Caco-2 (cell line): ENCODE data around the gene SLC13A5. TPM values are rescaled to one million over a fixed set of nuclear protein-coding genes. Genes with fewer than 3 reads are reported as not detected.

Source experiments
- BruUV-seq: library from RNA; stranded (reverse); fragments of 400-500 nt; replicated peaks from 2 replicates; lab custom pipeline; 2021; lab: Mats Ljungman, UMichigan
- CTCF ChIA-PET: fragments of 300-600 bp; sonication (Branson Sonifier 250); formaldehyde crosslinking; loops from one replicate; lab custom pipeline; 2022; ENCODE audit warnings: antibody characterized with exemption; lab: Charles Lee
- POLR2A ChIA-PET: fragments of 300-600 bp; sonication (Branson Sonifier 250); formaldehyde crosslinking; loops from one replicate; lab custom pipeline; 2022; ENCODE audit warnings: antibody characterized with exemption; lab: Charles Lee
- DNase-seq, 2 experiments: peaks; one replicate each; pipeline versions ENCODE4 v3.0.0 to v3.0.0-alpha.2; 2020 to 2022
- H3K27me3 ChIP-seq: replicated peaks from 2 replicates; pipeline ENCODE4 v1.6.0; 2011; ENCODE audit warnings: low read length; ENCODE audit not compliant: control insufficient read depth, insufficient read depth
- H3K36me3 ChIP-seq: 2 replicates; pipeline ENCODE4 v1.5.1; 2011; ENCODE audit warnings: low read length; ENCODE audit not compliant: control insufficient read depth, insufficient read depth
- H3K4me1 ChIP-seq: fragments of 250-450 bp; sonication (Bioruptor Pico); 2 replicates; pipeline ENCODE4 v1.5.1; 2020; ENCODE audit warnings: mild to moderate bottlenecking
- H3K4me3 ChIP-seq: 2 replicates; pipeline ENCODE4 v1.5.1; 2011; ENCODE audit warnings: low read depth, mild to moderate bottlenecking, control low read depth, low read length
- H3K9me3 ChIP-seq: fragments of 250-450 bp; sonication (Bioruptor Pico); 2 replicates; pipeline ENCODE4 v1.5.1; 2020; ENCODE audit warnings: mild to moderate bottlenecking, moderate library complexity
- H3K27ac Mint-ChIP-seq: one replicate; pipeline ENCODE4 v1.8.0; 2022; ENCODE audit warnings: mixed read lengths; ENCODE audit not compliant: unreplicated experiment
- H3K27me3 Mint-ChIP-seq: one replicate; pipeline ENCODE4 v1.8.0; 2022; ENCODE audit warnings: mixed read lengths; ENCODE audit not compliant: insufficient read depth, unreplicated experiment
- H3K36me3 Mint-ChIP-seq: one replicate; pipeline ENCODE4 v1.8.0; 2022; ENCODE audit warnings: mild to moderate bottlenecking, mixed read lengths; ENCODE audit not compliant: insufficient read depth, unreplicated experiment
- H3K4me1 Mint-ChIP-seq: one replicate; pipeline ENCODE4 v1.8.0; 2022; ENCODE audit warnings: low read depth, mixed read lengths; ENCODE audit not compliant: unreplicated experiment
- H3K4me3 Mint-ChIP-seq: one replicate; pipeline ENCODE4 v1.8.0; 2022; ENCODE audit warnings: mild to moderate bottlenecking, moderate library complexity, mixed read lengths; ENCODE audit not compliant: unreplicated experiment
- H3K9me3 Mint-ChIP-seq: one replicate; pipeline ENCODE4 v1.8.0; 2022; ENCODE audit warnings: mixed read lengths; ENCODE audit not compliant: unreplicated experiment
- CTCF ChIP-seq, 2 experiments: fragments of 200-600 bp in 1 of 2; IDR thresholded peaks; 1 replicate in 1 of 2; 2 replicates in 1 of 2; pipeline versions ENCODE4 v1.5.1 to v1.8.0; 2011 to 2022; ENCODE audit warnings: antibody characterized with exemption in 1 of 2, control low read depth in 1 of 2, inconsistent platforms in 1 of 2, low read depth in 1 of 2, low read length in 1 of 2, mild to moderate bottlenecking in 1 of 2, moderate library complexity in 1 of 2; ENCODE audit not compliant: insufficient read depth in 1 of 2, severe bottlenecking in 1 of 2, unreplicated experiment in 1 of 2
- intact Hi-C: fragments of 100-400 bp; cut with micrococcal nuclease; formaldehyde crosslinking; loops from one replicate; pipeline ENCODE4 v1.10.0; 2022; ENCODE audit not compliant: unreplicated experiment
- total RNA-seq: library from RNA; stranded (reverse); gene quantifications from 2 replicates; pipeline ENCODE4 v1.2.3, GENCODE V29; 2022

Gene SLC13A5
- total RNA-seq, 1 experiment from 2014 or later: 0.11 TPM

- no peaks in the 10 kb centered on the region for H3K27me3 ChIP-seq
- DNase-seq: no peak
- H3K9me3 Mint-ChIP-seq: no peaks in the 10 kb centered on the region
- H3K27me3 Mint-ChIP-seq: no peaks in the 10 kb centered on the region
- H3K4me3 Mint-ChIP-seq: no peak overlapping the region
- H3K4me1 Mint-ChIP-seq: no peaks in the 10 kb centered on the region
- POLR2A ChIA-PET: no interaction called here
- no peak for TF ChIP-seq CTCF (IDR thresholded peaks at IDR 0.05; ENCODE audit: insufficient read depth in 1 of 2, low read depth in 1 of 2, low read length in 1 of 2, severe bottlenecking in 1 of 2, unreplicated experiment in 1 of 2)
- H3K36me3 Mint-ChIP-seq: no peaks in the 10 kb centered on the region
- intact Hi-C loops: no loop called here
- no TSS peak for BruUV-seq
- no peak overlapping the region for H3K4me3 ChIP-seq
- no peak overlapping the region for H3K27ac Mint-ChIP-seq
- CTCF ChIA-PET: no interaction called here
- no peaks in the 10 kb centered on the region for H3K36me3 ChIP-seq
- H3K9me3 ChIP-seq: no peaks in the 10 kb centered on the region
- no peaks in the 10 kb centered on the region for H3K4me1 ChIP-seq
Measured at GRCh38 chr17:6756425-6757031, 43.4 kb upstream of the SLC13A5 start.

- ChIA-PET CTCF (no interaction called here), POLR2A (no interaction called here)
- intact Hi-C loops: no loop called here
- BruUV-seq: no TSS peak
- no peak for TF ChIP-seq CTCF (IDR thresholded peaks at IDR 0.05; ENCODE audit: insufficient read depth in 1 of 2, low read depth in 1 of 2, low read length in 1 of 2, severe bottlenecking in 1 of 2, unreplicated experiment in 1 of 2)
- no peak within 1 kb of the TSS for H3K27ac Mint-ChIP-seq
- H3K36me3 Mint-ChIP-seq: no peaks in the 10 kb centered on the region
- Histone ChIP-seq H3K9me3 (no peaks in the 10 kb centered on the region), H3K4me3 (no peak within 1 kb of the TSS), H3K27me3 (no peaks in the 10 kb centered on the region), H3K36me3 (no peaks in the 10 kb centered on the region), H3K4me1 (no peaks in the 10 kb centered on the region)
- H3K4me1 Mint-ChIP-seq: no peaks in the 10 kb centered on the region
- H3K4me3 Mint-ChIP-seq: no peak within 1 kb of the TSS
- H3K27me3 Mint-ChIP-seq: no peaks in the 10 kb centered on the region
- no peak for DNase-seq
- H3K9me3 Mint-ChIP-seq: no peaks in the 10 kb centered on the region
Measured at GRCh38 chr17:6755731-6756184, 42.6 kb upstream of the SLC13A5 start, which contains the start of gene XAF1. Gene XAF1, plus strand, starts transcription at chr17:6756046. Its CDS starts 33 bp downstream, at chr17:6756079.

- H3K36me3 ChIP-seq: no peaks in the 10 kb centered on the region
- ChIA-PET CTCF (no interaction called here), POLR2A (no interaction called here)
- Mint-ChIP-seq H3K4me1 (no peaks in the 10 kb centered on the region), H3K27ac (no peak overlapping the region), H3K4me3 (no peak overlapping the region), H3K27me3 (no peaks in the 10 kb centered on the region), H3K36me3 (no peaks in the 10 kb centered on the region), H3K9me3 (no peaks in the 10 kb centered on the region)
- intact Hi-C loops: no loop called here
- no TSS peak for BruUV-seq
- TF ChIP-seq CTCF (IDR thresholded peaks at IDR 0.05; ENCODE audit: insufficient read depth in 1 of 2, low read depth in 1 of 2, low read length in 1 of 2, severe bottlenecking in 1 of 2, unreplicated experiment in 1 of 2): no peak
- no peak overlapping the region for H3K4me3 ChIP-seq
- H3K9me3 ChIP-seq: no peaks in the 10 kb centered on the region
- DNase-seq: no peak
- no peaks in the 10 kb centered on the region for H3K4me1 ChIP-seq
- H3K27me3 ChIP-seq: no peaks in the 10 kb centered on the region
Measured at GRCh38 chr17:6755281-6755680, 42.1 kb upstream of the SLC13A5 start.
